GM12873 (cell line): Measurements from ENCODE around the gene STXBP5.

Experiments
- TF ChIP-seq, protein P1 (sequence below): IDR thresholded peaks from 2 replicates; pipeline ENCODE4 v1.5.1; 2012; ENCODE audit warnings: low read depth, mild to moderate bottlenecking, moderate library complexity, low read length, control low read depth; ENCODE audit not compliant: insufficient read depth; ENCODE audit errors: missing control alignments

Gene STXBP5

GRCh38 chr6:147204060-147204785 is at the start of gene STXBP5:
Gene STXBP5, plus strand, starts transcription at chr6:147204417. Its CDS starts 116 bp downstream, at chr6:147204533.
- TF ChIP-seq, protein P1, sequence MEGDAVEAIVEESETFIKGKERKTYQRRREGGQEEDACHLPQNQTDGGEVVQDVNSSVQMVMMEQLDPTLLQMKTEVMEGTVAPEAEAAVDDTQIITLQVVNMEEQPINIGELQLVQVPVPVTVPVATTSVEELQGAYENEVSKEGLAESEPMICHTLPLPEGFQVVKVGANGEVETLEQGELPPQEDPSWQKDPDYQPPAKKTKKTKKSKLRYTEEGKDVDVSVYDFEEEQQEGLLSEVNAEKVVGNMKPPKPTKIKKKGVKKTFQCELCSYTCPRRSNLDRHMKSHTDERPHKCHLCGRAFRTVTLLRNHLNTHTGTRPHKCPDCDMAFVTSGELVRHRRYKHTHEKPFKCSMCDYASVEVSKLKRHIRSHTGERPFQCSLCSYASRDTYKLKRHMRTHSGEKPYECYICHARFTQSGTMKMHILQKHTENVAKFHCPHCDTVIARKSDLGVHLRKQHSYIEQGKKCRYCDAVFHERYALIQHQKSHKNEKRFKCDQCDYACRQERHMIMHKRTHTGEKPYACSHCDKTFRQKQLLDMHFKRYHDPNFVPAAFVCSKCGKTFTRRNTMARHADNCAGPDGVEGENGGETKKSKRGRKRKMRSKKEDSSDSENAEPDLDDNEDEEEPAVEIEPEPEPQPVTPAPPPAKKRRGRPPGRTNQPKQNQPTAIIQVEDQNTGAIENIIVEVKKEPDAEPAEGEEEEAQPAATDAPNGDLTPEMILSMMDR = no peak

- TF ChIP-seq, protein P1 = no peak
These were observed 49.8 kb upstream of the STXBP5 start for GRCh38 chr6:147154454-147154853.

GRCh38 chr6:147156218-147156617 is 48.0 kb upstream of the STXBP5 start:
- TF ChIP-seq, protein P1 = no peak

DNA sequence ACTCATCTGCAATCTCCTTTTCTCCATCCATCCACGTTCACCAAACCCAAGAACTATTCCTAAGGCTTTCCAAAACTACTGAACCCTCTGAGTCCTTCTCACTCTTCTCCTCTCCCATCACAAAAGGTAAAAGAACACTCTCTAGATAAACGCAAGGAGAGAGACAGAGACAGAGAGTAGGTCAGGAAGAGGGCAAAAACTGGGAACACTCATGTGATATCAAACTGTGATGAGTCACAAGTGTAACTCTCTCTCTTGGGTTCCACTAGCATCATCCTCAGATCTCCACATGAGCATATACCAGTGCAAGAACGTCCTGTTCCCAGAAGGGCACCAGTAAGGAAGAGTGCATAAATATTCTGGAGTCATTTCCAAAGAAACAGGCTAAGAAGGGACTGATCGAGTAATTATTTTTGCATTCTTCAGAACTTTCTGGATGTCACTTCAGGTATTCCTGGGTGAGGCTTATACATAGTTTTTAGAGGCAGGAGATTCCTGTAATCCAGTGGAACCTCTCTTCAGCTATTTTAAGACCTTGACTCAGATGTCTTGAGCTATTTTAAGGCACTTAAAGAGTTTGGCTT is 47.3 kb upstream of the STXBP5 start:
- TF ChIP-seq, protein P1 = no peak

DNA sequence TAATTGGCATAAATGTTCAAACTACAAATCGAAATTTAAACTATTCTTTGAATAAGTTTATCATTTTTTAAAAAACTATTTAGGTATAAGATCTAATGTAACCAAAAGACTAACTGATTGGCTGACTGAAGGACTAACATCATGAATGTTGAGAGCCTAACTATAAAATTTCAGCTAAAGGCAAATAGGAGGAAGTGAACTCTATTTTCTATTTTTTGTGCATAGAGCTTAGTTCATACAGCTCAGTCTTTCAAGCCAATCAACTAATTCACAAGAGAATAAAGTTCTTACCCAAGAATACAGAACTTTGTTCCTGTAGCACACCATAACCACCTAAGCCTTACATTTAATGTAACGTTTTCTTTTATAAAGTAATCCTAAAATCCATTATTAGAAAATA is 46.3 kb upstream of the STXBP5 start:
- TF ChIP-seq, protein P1 = no peak

- TF ChIP-seq, protein P1 = no peak
These were observed 45.3 kb upstream of the STXBP5 start for GRCh38 chr6:147158881-147159280.

- TF ChIP-seq, protein P1 = no peak
These were observed 44.5 kb upstream of the STXBP5 start for GRCh38 chr6:147159536-147160374.
